Measurements from ENCODE around the gene TRDN.

The TRDN gene

GRCh38 chr6:123610779-123611178, 26.0 kb downstream of the TRDN start:
- no peaks in the 10 kb centered on the region for H4K20me1 ChIP-seq (ENCODE audit: insufficient read depth, low read length, poor library complexity, severe bottlenecking)
- TF ChIP-seq EZH2phosphoT487 (IDR thresholded peaks at IDR 0.05; ENCODE audit: borderline replicate concordance) (no peak), CTCF (conservative IDR thresholded peaks at IDR 0.05; ENCODE audit: low read length) (no peak)
- H3K9ac ChIP-seq (ENCODE audit: low read depth, low read length, poor library complexity, severe bottlenecking): no peak overlapping the region
- no peaks in the 10 kb centered on the region for H3F3A ChIP-seq (ENCODE audit: low read depth)
- H3K4me3 ChIP-seq (ENCODE audit: low read length, poor library complexity, severe bottlenecking): no peak overlapping the region
- H3K79me2 ChIP-seq (ENCODE audit: insufficient read depth, low read length): no peaks in the 10 kb centered on the region
- H3K9me3 ChIP-seq (ENCODE audit: insufficient read depth, low read depth, low read length): no peaks in the 10 kb centered on the region
- no peaks in the 10 kb centered on the region for H3K4me1 ChIP-seq (ENCODE audit: insufficient read depth, low read length, poor library complexity, severe bottlenecking)
- H3K9me2 ChIP-seq (replicated peaks; ENCODE audit: low read depth, low read length): no peaks in the 10 kb centered on the region
- H3K36me3 ChIP-seq (ENCODE audit: insufficient read depth, low read length): no peaks in the 10 kb centered on the region
- no peak overlapping the region for H3K4me2 ChIP-seq (ENCODE audit: low read depth, low read length, poor library complexity, severe bottlenecking)
- H2AFZ ChIP-seq (ENCODE audit: low read length): no peak overlapping the region
- H3K27me3 ChIP-seq (ENCODE audit: insufficient read depth, low read length, poor library complexity, severe bottlenecking): no peaks in the 10 kb centered on the region

DNA sequence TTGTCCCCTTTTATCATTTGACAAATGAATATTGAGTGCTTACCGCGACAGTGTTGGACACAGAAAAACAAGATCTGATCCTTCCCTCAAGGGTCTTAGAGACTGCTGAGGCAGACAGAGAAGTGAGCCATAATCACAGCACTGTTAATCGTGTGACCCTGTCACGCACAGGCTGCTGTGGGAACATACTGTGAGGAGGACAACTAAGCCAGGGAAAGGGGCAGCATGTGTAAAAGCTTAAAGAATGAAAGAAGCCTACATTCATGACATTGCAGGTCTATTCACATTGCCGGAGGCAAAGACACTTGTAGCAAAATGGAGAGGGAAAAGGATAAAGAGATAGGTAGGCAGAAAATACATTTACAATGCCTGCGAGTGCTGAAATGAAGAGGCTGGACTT, 32.7 kb downstream of the TRDN start:
- H3K9me3 ChIP-seq (ENCODE audit: insufficient read depth, low read depth, low read length): no peaks in the 10 kb centered on the region
- no peaks in the 10 kb centered on the region for H3K9me2 ChIP-seq (replicated peaks; ENCODE audit: low read depth, low read length)
- no peaks in the 10 kb centered on the region for H3F3A ChIP-seq (ENCODE audit: low read depth)
- no peaks in the 10 kb centered on the region for H3K4me1 ChIP-seq (ENCODE audit: insufficient read depth, low read length, poor library complexity, severe bottlenecking)
- no peak overlapping the region for H2AFZ ChIP-seq (ENCODE audit: low read length)
- no peaks in the 10 kb centered on the region for H3K79me2 ChIP-seq (ENCODE audit: insufficient read depth, low read length)
- no peak overlapping the region for H3K9ac ChIP-seq (ENCODE audit: low read depth, low read length, poor library complexity, severe bottlenecking)
- H3K27me3 ChIP-seq (ENCODE audit: insufficient read depth, low read length, poor library complexity, severe bottlenecking): no peaks in the 10 kb centered on the region
- H3K36me3 ChIP-seq (ENCODE audit: insufficient read depth, low read length): no peaks in the 10 kb centered on the region
- TF ChIP-seq EZH2phosphoT487 (IDR thresholded peaks at IDR 0.05; ENCODE audit: borderline replicate concordance): no peak
- H4K20me1 ChIP-seq (ENCODE audit: insufficient read depth, low read length, poor library complexity, severe bottlenecking): no peaks in the 10 kb centered on the region
- H3K4me2 ChIP-seq (ENCODE audit: low read depth, low read length, poor library complexity, severe bottlenecking): no peak overlapping the region
- no peak overlapping the region for H3K4me3 ChIP-seq (ENCODE audit: low read length, poor library complexity, severe bottlenecking)

DNA sequence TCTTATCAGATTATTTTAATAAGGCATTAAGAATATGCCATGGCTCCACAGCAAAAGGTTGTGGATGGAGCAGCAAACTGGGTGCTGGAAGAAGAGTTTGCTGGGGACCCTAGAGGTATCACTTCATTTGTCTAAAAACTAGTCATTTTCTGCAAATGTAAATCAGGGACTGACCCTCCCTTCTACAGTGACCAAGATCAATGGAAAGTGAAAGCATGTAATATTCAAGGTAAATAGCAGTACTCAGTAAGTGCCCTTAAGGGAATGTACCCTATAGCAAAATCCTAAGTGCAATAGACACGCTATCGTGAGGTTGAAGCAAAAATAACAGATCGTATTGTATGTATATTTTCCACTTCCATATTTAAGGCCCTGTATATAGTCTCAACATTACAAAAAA, 38.7 kb downstream of the TRDN start:
- no peaks in the 10 kb centered on the region for H4K20me1 ChIP-seq (ENCODE audit: insufficient read depth, low read length, poor library complexity, severe bottlenecking)
- H3K9me3 ChIP-seq (ENCODE audit: insufficient read depth, low read depth, low read length): no peaks in the 10 kb centered on the region
- no peak overlapping the region for H3K4me3 ChIP-seq (ENCODE audit: low read length, poor library complexity, severe bottlenecking)
- no peak overlapping the region for H3K9ac ChIP-seq (ENCODE audit: low read depth, low read length, poor library complexity, severe bottlenecking)
- H3K4me2 ChIP-seq (ENCODE audit: low read depth, low read length, poor library complexity, severe bottlenecking): no peak overlapping the region
- no peaks in the 10 kb centered on the region for H3K79me2 ChIP-seq (ENCODE audit: insufficient read depth, low read length)
- no peaks in the 10 kb centered on the region for H3K9me2 ChIP-seq (replicated peaks; ENCODE audit: low read depth, low read length)
- H2AFZ ChIP-seq (ENCODE audit: low read length): no peak overlapping the region
- no peaks in the 10 kb centered on the region for H3K36me3 ChIP-seq (ENCODE audit: insufficient read depth, low read length)
- H3K4me1 ChIP-seq (ENCODE audit: insufficient read depth, low read length, poor library complexity, severe bottlenecking): no peaks in the 10 kb centered on the region
- no peak for TF ChIP-seq CTCF (conservative IDR thresholded peaks at IDR 0.05; ENCODE audit: low read length)
- TF ChIP-seq EZH2phosphoT487 (IDR thresholded peaks at IDR 0.05; ENCODE audit: borderline replicate concordance): no peak
- H3K27me3 ChIP-seq (ENCODE audit: insufficient read depth, low read length, poor library complexity, severe bottlenecking): no peaks in the 10 kb centered on the region
- H3F3A ChIP-seq (ENCODE audit: low read depth): no peaks in the 10 kb centered on the region

GRCh38 chr6:123594776-123595175, 42.0 kb downstream of the TRDN start:
- Histone ChIP-seq H3K36me3 (ENCODE audit: insufficient read depth, low read length) (no peaks in the 10 kb centered on the region), H3K9ac (ENCODE audit: low read depth, low read length, poor library complexity, severe bottlenecking) (no peak overlapping the region), H3K4me3 (ENCODE audit: low read length, poor library complexity, severe bottlenecking) (no peak overlapping the region), H3K27me3 (ENCODE audit: insufficient read depth, low read length, poor library complexity, severe bottlenecking) (no peaks in the 10 kb centered on the region), H3K79me2 (ENCODE audit: insufficient read depth, low read length) (no peaks in the 10 kb centered on the region), H3F3A (ENCODE audit: low read depth) (no peaks in the 10 kb centered on the region), H3K4me2 (ENCODE audit: low read depth, low read length, poor library complexity, severe bottlenecking) (no peak overlapping the region), H3K9me2 (replicated peaks; ENCODE audit: low read depth, low read length) (no peaks in the 10 kb centered on the region), H3K9me3 (ENCODE audit: insufficient read depth, low read depth, low read length) (no peaks in the 10 kb centered on the region), H4K20me1 (ENCODE audit: insufficient read depth, low read length, poor library complexity, severe bottlenecking) (no peaks in the 10 kb centered on the region), H2AFZ (ENCODE audit: low read length) (no peak overlapping the region), H3K4me1 (ENCODE audit: insufficient read depth, low read length, poor library complexity, severe bottlenecking) (no peaks in the 10 kb centered on the region)
- no peak for TF ChIP-seq EZH2phosphoT487 (IDR thresholded peaks at IDR 0.05; ENCODE audit: borderline replicate concordance)
- TF ChIP-seq CTCF (conservative IDR thresholded peaks at IDR 0.05; ENCODE audit: low read length): no peak
